HG03558 (cell line): ENCODE measurements around the gene SOHLH2.

Experiments
- ATAC-seq: cut with Tn5 transposase; IDR thresholded peaks from one replicate; pipeline ENCODE4 v1.9.1; 2021; ENCODE audit warnings: moderate number of reproducible peaks; ENCODE audit not compliant: unreplicated experiment; ENCODE audit errors: extremely low read depth

The SOHLH2 gene

GRCh38 chr13:36192166-36192565, 22.2 kb downstream of the SOHLH2 start:
- ATAC-seq: no peak

- ATAC-seq: no peak
These were observed 23.6 kb downstream of the SOHLH2 start for GRCh38 chr13:36190771-36191170.

- no peak for ATAC-seq
These were observed 25.9 kb downstream of the SOHLH2 start for GRCh38 chr13:36188441-36188840.

DNA sequence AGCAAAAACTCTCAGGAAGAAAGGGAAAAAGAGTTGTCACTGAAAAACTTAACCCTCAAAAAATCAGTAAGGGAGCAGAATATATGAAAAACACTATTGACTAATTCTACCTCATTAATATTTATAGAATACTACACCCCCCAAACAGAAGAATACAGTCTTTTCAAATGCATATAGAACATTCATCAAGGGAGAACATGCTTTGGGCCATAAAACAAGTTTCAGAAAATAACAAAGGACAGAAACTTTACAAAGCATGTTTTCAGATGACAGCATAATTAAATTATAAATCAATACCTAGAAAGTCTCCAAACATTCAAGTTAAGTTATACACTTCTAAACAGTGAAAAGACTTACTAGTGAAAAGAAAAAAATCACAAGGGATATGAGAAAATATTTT, 30.5 kb downstream of the SOHLH2 start:
- no peak for ATAC-seq

DNA sequence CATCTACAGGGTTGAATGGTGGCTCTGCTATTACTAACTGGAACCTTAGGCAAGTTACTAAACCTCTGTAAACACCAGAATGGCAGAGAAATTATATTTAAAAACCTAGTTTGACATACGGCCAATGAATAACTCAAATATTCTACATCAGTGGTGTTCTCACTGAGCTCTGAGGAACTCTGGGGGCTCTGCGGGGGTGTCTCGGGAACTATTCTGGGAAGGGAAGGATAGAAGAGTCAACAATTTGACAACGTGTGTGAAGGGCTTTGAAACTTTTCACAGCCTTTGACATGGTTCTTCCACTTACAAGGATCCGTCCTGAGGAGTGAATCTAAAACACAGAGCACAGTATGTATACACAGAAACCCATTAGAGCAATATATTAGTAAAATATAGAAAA, 38.7 kb downstream of the SOHLH2 start:
- no peak for ATAC-seq

- ATAC-seq: no peak
These were observed 39.4 kb downstream of the SOHLH2 start for GRCh38 chr13:36174923-36175322.

DNA sequence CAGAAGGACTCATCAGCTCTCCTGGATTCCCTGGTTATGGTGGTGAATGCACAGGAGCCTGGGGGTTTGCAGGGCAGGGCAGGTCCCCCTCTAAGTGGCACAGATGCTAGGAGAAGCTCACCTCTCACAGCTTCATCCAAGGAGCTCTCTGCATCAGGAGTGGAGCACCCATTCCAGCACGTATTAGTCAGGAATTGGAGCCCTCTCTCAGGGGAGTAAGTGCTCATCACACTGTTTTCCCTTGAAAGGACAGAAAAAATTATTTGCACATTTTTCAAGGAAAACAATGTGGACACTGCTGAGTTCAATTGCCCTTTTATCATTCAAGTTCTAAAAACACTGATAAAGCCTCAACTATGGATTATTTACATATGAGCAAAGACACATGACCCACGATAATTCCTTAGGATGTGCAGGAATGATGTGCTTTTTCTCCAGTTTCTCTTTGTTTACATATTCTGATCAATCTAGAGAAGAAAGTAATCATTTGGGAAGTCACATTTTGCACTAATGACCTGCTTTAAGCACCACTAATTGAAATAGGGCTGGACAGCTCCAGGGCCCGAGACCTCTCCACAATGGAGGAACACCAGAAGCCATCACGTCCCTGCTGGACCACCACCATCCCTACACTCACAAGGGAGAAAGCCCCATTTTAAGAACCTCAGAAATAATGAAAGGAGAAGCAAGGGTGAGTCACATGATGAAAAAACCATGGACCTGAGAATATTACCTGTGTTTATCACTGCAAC, 40.6 kb downstream of the SOHLH2 start:
- ATAC-seq: no peak

DNA sequence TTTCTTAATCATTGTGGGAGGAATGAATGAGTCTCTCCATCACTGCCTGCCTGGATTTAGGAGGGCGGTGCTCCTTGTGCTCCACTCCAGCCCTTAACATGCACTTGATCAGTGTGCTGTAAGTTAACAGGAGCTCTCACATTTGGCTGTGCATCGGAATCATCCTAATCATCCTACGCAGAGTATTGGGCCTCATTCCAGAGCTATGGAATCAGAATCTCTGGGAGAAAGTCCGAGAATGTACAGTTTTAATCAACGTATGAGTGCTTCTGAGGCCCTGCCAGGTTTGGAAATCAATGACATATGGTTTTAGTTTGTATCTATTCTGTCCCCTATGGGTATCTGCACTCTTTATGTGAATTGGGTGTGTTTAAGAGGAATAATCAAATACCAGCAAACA, 48.3 kb downstream of the SOHLH2 start:
- ATAC-seq: no peak

DNA sequence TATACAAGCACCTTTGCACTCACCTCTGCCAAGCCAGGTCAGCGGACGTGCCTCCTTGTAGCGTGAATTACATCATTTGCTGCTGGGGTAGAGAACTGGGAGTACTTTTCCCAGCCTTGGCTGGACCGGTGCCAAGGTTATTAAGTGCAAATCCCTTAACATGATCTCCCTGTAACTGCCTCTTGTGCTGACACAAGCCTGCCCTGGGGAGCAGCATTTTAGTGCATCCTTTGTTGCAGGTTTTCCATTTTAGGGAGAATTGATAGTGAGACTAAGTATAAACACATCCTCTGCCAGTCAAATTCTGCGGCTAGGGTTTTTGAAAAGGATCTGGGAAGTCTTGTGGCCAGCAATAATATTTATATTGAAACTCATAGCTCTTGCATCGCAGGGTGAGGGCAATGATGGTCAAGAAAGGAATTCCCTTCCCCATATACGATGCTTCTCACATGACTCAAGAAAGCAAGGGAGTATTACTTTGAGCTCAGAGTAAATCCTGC, 50.5 kb downstream of the SOHLH2 start:
- ATAC-seq: no peak

DNA sequence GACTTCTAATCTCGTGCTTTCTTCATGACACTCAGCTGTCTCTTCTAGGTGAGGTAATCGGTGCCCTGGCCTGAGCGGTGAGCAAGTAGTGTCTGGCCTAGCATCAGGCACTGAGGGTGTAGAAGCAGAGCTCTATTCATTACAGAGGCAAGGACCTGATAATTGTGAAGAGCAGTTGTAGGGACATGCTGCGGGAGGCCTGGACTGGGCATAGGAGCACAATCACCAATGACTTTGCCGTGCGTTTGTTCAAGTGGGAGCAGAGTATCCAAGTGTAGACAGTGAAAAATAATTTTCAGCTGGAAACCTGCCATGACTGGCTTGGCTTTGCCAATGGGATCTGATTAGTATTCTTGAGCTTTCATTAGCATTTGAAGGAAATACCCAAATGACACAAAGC, 51.1 kb downstream of the SOHLH2 start:
- no peak for ATAC-seq

- no peak for ATAC-seq
These were observed 54.1 kb downstream of the SOHLH2 start for GRCh38 chr13:36160297-36160696.

DNA sequence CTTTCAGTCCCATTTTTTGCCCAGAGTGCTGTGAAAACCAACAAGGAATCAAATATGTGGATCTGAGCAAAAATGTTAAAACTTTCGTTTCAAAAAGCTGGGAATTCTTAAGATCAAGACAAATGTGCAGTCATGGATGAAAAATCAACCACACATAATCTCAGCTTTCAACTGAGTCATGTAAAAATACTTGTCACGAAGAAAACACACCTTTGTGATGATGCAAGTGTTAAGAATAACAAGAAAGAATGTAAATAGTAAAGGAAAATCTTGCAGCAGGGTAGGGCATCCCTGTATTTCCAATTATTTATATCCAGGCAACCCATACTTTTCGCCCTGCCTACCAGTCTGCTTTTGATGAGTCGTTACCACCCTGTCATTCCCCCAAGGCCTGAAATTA, 55.7 kb downstream of the SOHLH2 start:
- ATAC-seq: no peak

DNA sequence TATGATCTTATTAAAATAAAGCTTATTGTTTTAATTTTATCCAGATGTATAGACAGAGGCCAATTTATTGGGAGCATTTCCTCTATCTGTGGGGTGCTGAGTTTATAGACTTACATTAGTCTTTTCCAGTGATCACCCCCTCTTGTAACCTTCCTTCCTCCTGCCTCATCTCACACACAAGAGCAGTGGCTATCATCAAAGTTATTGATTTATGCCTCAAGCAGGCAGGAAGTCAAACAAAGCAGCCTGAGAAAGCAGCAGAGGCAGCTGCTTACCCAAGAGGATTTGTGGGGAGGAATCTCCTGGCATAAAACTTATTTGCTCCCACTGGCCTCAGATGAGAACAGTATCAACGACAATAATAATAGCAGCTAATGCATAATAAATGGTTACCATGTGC, 56.9 kb downstream of the SOHLH2 start:
- ATAC-seq: no peak

- ATAC-seq: no peak
These were observed 59.6 kb downstream of the SOHLH2 start for GRCh38 chr13:36154567-36155291.

- no peak for ATAC-seq
These were observed 62.8 kb downstream of the SOHLH2 start for GRCh38 chr13:36151591-36151990.

DNA sequence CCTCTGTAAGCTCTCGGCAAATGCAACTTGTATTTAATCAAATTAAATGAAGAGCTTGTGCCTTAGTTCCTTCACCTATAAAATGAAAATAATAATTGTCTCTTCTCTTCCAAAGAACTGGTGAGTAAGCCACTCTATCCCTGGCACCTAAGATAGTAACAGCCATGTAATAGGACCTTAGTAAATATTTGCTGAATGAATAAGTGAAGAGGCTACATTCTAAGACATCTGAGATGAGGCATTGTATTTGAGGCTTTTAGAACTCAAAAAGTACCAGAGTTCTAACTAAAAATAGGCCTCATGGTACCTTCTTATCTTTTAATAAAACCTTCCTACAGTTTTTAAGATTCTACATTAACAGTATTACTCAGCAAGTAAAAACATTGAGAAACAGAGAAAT, 65.9 kb downstream of the SOHLH2 start:
- ATAC-seq: no peak

- no peak for ATAC-seq
These were observed 67.0 kb downstream of the SOHLH2 start for GRCh38 chr13:36147330-36147729.

- ATAC-seq: no peak
These were observed 67.7 kb downstream of the SOHLH2 start for GRCh38 chr13:36146511-36147269.

- ATAC-seq: no peak
These were observed 70.6 kb downstream of the SOHLH2 start for GRCh38 chr13:36143738-36144137.

DNA sequence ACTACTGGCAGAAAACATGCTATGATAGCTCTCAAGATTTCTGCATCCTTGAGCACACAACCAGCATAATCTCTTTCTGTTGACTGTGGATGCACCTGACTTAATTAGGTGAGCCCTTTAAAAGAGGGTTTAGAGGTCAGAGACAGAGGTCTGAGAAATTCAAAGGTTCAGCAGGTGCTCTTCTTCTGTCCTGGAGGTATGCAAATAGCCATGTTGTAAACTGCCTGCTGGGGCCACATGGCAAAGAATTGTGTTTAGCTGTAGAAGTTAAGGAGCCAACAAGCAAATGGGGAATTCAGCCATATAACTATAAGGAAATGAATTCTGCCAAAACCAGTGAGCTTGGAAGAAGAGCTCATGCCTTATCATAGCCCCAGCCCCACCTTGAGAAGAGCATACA, 71.6 kb downstream of the SOHLH2 start:
- ATAC-seq: no peak

GRCh38 chr13:36135876-36136275, 78.5 kb downstream of the SOHLH2 start:
- ATAC-seq: no peak
